ENCODE data around the gene RAMP3. TPM values are rescaled to one million over a fixed set of nuclear protein-coding genes. Genes with fewer than 3 reads are reported as not detected.
"Not testable (repeated sequence)": the region's sequence is repeated elsewhere in the genome, so short reads cannot be mapped to it uniquely, and the experiment has no call there.

The RAMP3 gene
- total RNA-seq, 1 donor from 2014 or later = 5.7 TPM

DNA sequence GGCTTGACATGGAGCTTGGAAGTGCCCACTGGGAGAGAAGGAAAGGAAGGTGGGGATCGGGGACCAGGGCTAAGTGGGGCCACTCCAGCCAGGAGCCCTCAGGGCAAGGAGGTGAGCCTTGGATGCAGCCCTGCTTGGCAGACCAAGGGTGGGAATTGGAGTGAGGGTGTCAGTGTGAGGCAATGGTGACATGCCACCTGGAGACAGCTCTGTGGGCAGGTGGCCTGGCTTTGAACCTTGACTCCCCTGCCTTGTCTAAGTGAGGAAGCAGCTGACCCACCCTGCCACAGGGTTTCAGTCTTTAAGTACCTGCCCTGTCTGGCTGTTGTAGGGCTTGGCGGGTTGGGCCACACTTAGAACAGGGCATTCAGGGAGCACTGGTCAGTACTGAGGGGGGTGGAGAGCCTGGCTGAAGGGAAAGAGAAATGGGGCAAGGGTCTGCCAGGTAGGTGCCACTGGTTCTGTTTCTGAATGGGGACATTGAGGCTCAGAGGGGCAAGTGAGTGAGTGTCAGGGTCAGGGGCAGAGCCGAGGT lies 4.8 kb downstream of the RAMP3 start:
- Histone ChIP-seq H3K9me3 (ENCODE audit: control insufficient read depth in 3 of 3, low read length in 3 of 3) (peaks cover 0 to 3% (median 0%) of the 10 kb centered on the region in 3 donors), H3K36me3 (ENCODE audit: control insufficient read depth in 3 of 3, insufficient read depth in 3 of 3, low read length in 3 of 3) (no peaks in the 10 kb centered on the region), H3K9ac (ENCODE audit: low read depth in 1 of 3, low read length in 3 of 3) (no peak overlapping the region), H3K27ac (ENCODE audit: low read depth, low read length) (no peak overlapping the region), H3K4me3 (ENCODE audit: low read length in 3 of 3) (no peak overlapping the region), H3K4me1 (ENCODE audit: control insufficient read depth in 3 of 3, insufficient read depth in 3 of 3, low read length in 3 of 3) (no peaks in the 10 kb centered on the region), H3K27me3 (ENCODE audit: control insufficient read depth in 3 of 3, insufficient read depth in 3 of 3, low read length in 3 of 3) (peaks cover 8 to 14% (median 14%) of the 10 kb centered on the region in 3 donors)

DNA sequence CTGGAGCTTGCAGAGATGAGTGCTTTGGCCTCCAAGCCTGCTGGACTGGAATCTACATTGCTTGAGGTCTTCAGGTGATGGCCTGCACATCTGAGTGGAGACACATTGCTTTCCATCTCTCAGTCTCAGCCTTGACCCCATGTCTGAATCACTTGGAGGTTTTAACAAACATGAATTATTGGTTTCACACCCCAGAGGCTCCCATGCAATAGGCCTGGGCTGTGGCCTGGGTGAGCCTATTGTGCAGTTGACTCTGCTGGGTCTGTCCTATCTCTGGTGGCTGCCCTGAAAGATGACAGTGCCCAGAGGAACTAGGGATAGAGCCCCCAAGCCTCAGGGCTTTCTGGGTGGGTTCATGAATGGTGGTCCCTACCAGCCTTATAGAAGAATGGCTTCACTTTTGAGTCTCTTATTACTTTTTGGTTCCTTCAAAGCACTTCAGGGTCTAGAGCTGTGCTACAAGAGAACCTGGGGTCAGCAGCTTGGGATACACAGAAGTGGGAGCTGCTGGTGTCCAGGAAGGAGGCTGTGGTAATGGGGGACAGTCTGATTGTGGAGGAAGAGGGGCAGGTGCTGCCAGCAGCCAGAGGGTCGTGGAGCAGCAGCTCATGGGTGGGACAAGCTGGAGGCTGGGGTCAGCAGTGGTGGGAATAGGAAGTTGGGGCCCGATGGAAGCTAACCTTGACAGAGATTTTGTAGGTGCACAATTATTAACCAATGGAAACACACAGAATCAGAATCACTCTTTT lies 5.5 kb downstream of the RAMP3 start:
- peaks cover 3 to 14% (median 10%) of the 10 kb centered on the region in 3 donors for H3K27me3 ChIP-seq (ENCODE audit: control insufficient read depth in 3 of 3, insufficient read depth in 3 of 3, low read length in 3 of 3)
- H3K4me1 ChIP-seq (ENCODE audit: control insufficient read depth in 3 of 3, insufficient read depth in 3 of 3, low read length in 3 of 3) = no peaks in the 10 kb centered on the region
- no peak overlapping the region for H3K9ac ChIP-seq (ENCODE audit: low read depth in 1 of 3, low read length in 3 of 3)
- H3K9me3 ChIP-seq (ENCODE audit: control insufficient read depth in 3 of 3, low read length in 3 of 3) = peaks cover 0 to 3% (median 0%) of the 10 kb centered on the region in 3 donors
- no peak overlapping the region for H3K4me3 ChIP-seq (ENCODE audit: low read length in 3 of 3)
- H3K36me3 ChIP-seq (ENCODE audit: control insufficient read depth in 3 of 3, insufficient read depth in 3 of 3, low read length in 3 of 3) = no peaks in the 10 kb centered on the region
- H3K27ac ChIP-seq (ENCODE audit: low read depth, low read length) = no peak overlapping the region

GRCh38 chr7:45163692-45164052 lies 6.1 kb downstream of the RAMP3 start:
- H3K9ac ChIP-seq (ENCODE audit: low read depth in 1 of 3, low read length in 3 of 3) = no peak overlapping the region
- peaks cover 0 to 3% (median 0%) of the 10 kb centered on the region in 3 donors for H3K9me3 ChIP-seq (ENCODE audit: control insufficient read depth in 3 of 3, low read length in 3 of 3)
- peaks cover 0 to 8% (median 5%) of the 10 kb centered on the region in 3 donors for H3K27me3 ChIP-seq (ENCODE audit: control insufficient read depth in 3 of 3, insufficient read depth in 3 of 3, low read length in 3 of 3)
- H3K27ac ChIP-seq (ENCODE audit: low read depth, low read length) = no peak overlapping the region
- H3K36me3 ChIP-seq (ENCODE audit: control insufficient read depth in 3 of 3, insufficient read depth in 3 of 3, low read length in 3 of 3) = no peaks in the 10 kb centered on the region
- no peaks in the 10 kb centered on the region for H3K4me1 ChIP-seq (ENCODE audit: control insufficient read depth in 3 of 3, insufficient read depth in 3 of 3, low read length in 3 of 3)
- no peak overlapping the region for H3K4me3 ChIP-seq (ENCODE audit: low read length in 3 of 3)

DNA sequence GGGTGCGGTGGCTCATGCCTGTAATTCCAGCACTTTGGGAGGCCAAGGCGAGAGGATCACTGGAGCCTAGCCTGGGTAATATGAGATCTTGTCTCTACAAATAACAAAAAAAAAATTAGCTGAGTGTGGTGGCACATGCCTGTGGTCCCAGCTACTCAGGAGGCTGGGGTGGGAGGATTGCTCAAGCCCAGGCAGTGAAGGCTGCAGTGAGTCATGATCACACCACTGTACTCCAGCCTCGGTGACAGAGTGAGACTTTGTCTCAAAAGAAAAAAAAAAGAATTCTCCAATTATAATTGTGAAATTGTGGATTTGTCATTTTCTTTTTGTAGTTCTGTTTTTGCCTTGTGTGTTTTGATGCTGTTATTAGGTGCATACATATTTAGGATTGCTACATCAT lies 6.7 kb downstream of the RAMP3 start:
- H3K36me3 ChIP-seq (ENCODE audit: control insufficient read depth in 3 of 3, insufficient read depth in 3 of 3, low read length in 3 of 3); H3K27ac ChIP-seq (ENCODE audit: low read depth, low read length); H3K9ac ChIP-seq (ENCODE audit: low read depth in 1 of 3, low read length in 3 of 3); H3K4me1 ChIP-seq (ENCODE audit: control insufficient read depth in 3 of 3, insufficient read depth in 3 of 3, low read length in 3 of 3); H3K9me3 ChIP-seq (ENCODE audit: control insufficient read depth in 3 of 3, low read length in 3 of 3); H3K4me3 ChIP-seq (ENCODE audit: low read length in 3 of 3); H3K27me3 ChIP-seq (ENCODE audit: control insufficient read depth in 3 of 3, insufficient read depth in 3 of 3, low read length in 3 of 3): not testable (repeated sequence)

DNA sequence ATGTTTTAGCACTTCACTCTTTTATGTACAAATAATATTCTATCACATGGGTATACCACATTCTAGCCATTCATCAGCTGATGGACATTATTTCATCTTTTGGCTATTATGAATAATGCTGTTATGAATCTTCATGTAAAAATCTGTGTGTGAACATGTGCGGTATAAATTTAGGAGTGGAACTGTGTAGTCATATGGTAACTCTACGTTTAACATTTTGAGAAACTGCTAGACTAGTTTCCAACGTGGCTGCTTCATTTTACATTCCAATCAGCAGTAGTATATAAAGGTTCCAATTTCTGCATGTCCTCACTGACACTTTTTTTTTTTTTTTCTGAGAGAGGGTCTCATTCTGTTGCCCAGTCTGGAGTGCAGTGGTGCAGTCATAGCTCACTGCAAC lies 8.3 kb downstream of the RAMP3 start:
- no peak overlapping the region for H3K27ac ChIP-seq (ENCODE audit: low read depth, low read length)
- H3K9ac ChIP-seq (ENCODE audit: low read depth in 1 of 3, low read length in 3 of 3) = no peak overlapping the region
- H3K9me3 ChIP-seq (ENCODE audit: control insufficient read depth in 3 of 3, low read length in 3 of 3) = peaks cover 0 to 3% (median 0%) of the 10 kb centered on the region in 3 donors
- H3K4me1 ChIP-seq (ENCODE audit: control insufficient read depth in 3 of 3, insufficient read depth in 3 of 3, low read length in 3 of 3) = no peaks in the 10 kb centered on the region
- no peaks in the 10 kb centered on the region for H3K36me3 ChIP-seq (ENCODE audit: control insufficient read depth in 3 of 3, insufficient read depth in 3 of 3, low read length in 3 of 3)
- no peaks in the 10 kb centered on the region for H3K27me3 ChIP-seq (ENCODE audit: control insufficient read depth in 3 of 3, insufficient read depth in 3 of 3, low read length in 3 of 3)
- no peak overlapping the region for H3K4me3 ChIP-seq (ENCODE audit: low read length in 3 of 3)

- no peaks in the 10 kb centered on the region for H3K4me1 ChIP-seq (ENCODE audit: control insufficient read depth in 3 of 3, insufficient read depth in 3 of 3, low read length in 3 of 3)
- H3K27ac ChIP-seq (ENCODE audit: low read depth, low read length) = no peak overlapping the region
- H3K36me3 ChIP-seq (ENCODE audit: control insufficient read depth in 3 of 3, insufficient read depth in 3 of 3, low read length in 3 of 3) = no peaks in the 10 kb centered on the region
- no peaks in the 10 kb centered on the region for H3K9me3 ChIP-seq (ENCODE audit: control insufficient read depth in 3 of 3, low read length in 3 of 3)
- H3K4me3 ChIP-seq (ENCODE audit: low read length in 3 of 3) = no peak overlapping the region
- H3K27me3 ChIP-seq (ENCODE audit: control insufficient read depth in 3 of 3, insufficient read depth in 3 of 3, low read length in 3 of 3) = no peaks in the 10 kb centered on the region
- no peak overlapping the region for H3K9ac ChIP-seq (ENCODE audit: low read depth in 1 of 3, low read length in 3 of 3)
Observed at GRCh38 chr7:45171946-45172345, 14.4 kb downstream of the RAMP3 start.

DNA sequence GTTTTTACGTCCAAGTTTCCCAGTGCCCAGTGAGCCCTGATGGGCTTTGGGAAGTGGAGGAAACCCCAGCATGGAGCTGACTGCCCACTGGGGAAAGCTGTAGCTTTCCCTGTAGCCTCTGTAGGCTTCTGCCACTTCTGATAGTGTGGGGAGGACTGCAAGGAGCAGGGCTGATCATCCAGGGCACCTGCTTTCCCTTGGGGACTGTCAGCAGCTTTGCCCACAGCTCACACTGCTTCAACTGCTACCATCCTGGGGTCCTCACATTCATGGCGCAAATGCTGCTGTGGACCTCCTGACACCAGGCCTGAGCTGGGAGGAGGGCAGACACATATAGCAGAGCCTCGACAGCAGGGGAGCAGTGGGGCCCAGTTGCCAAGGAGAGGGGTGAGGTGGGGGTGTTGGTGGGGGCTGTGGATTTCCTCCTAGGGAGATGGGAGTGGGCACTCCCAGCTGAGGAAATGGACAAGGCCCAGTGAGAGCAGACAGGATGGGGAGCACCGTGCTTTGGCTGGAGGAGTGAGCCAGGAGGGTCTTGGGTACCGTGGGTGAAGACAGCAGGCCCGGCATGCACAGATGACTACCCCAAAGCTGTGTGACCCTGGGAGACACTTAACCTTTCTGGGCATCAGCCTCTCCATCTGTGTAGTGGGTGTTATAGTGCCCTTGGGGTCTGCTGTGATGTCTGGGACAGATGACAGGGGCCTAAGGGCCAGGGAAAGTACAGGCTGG lies 16.2 kb downstream of the RAMP3 start:
- Histone ChIP-seq H3K4me3 (ENCODE audit: low read length in 3 of 3) (no peak overlapping the region), H3K27ac (ENCODE audit: low read depth, low read length) (no peak overlapping the region), H3K9me3 (ENCODE audit: control insufficient read depth in 3 of 3, low read length in 3 of 3) (no peaks in the 10 kb centered on the region), H3K27me3 (ENCODE audit: control insufficient read depth in 3 of 3, insufficient read depth in 3 of 3, low read length in 3 of 3) (no peaks in the 10 kb centered on the region), H3K4me1 (ENCODE audit: control insufficient read depth in 3 of 3, insufficient read depth in 3 of 3, low read length in 3 of 3) (no peaks in the 10 kb centered on the region), H3K36me3 (ENCODE audit: control insufficient read depth in 3 of 3, insufficient read depth in 3 of 3, low read length in 3 of 3) (no peaks in the 10 kb centered on the region), H3K9ac (ENCODE audit: low read depth in 1 of 3, low read length in 3 of 3) (no peak overlapping the region)

DNA sequence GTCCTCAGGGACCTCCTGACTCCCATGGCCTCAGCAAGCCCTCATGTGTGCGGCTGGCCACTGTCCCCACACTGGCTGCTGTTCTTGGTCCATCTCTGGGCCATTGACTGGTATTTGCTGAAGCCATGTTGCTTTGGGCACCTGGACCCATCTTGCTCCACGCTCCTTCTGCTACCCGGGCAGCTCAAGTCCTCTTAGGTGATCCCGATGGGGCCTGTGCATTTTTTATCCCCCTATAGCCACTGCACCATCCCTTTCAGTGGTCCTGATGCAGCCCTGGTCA lies 16.7 kb downstream of the RAMP3 start:
- no peak overlapping the region for H3K4me3 ChIP-seq (ENCODE audit: low read length in 3 of 3)
- H3K9ac ChIP-seq (ENCODE audit: low read depth in 1 of 3, low read length in 3 of 3) = no peak overlapping the region
- H3K27me3 ChIP-seq (ENCODE audit: control insufficient read depth in 3 of 3, insufficient read depth in 3 of 3, low read length in 3 of 3) = no peaks in the 10 kb centered on the region
- no peaks in the 10 kb centered on the region for H3K9me3 ChIP-seq (ENCODE audit: control insufficient read depth in 3 of 3, low read length in 3 of 3)
- H3K36me3 ChIP-seq (ENCODE audit: control insufficient read depth in 3 of 3, insufficient read depth in 3 of 3, low read length in 3 of 3) = no peaks in the 10 kb centered on the region
- H3K4me1 ChIP-seq (ENCODE audit: control insufficient read depth in 3 of 3, insufficient read depth in 3 of 3, low read length in 3 of 3) = no peaks in the 10 kb centered on the region
- H3K27ac ChIP-seq (ENCODE audit: low read depth, low read length) = no peak overlapping the region

GRCh38 chr7:45174966-45175765 lies 17.6 kb downstream of the RAMP3 start:
- no peak overlapping the region for H3K9ac ChIP-seq (ENCODE audit: low read depth in 1 of 3, low read length in 3 of 3)
- no peak overlapping the region for H3K27ac ChIP-seq (ENCODE audit: low read depth, low read length)

DNA sequence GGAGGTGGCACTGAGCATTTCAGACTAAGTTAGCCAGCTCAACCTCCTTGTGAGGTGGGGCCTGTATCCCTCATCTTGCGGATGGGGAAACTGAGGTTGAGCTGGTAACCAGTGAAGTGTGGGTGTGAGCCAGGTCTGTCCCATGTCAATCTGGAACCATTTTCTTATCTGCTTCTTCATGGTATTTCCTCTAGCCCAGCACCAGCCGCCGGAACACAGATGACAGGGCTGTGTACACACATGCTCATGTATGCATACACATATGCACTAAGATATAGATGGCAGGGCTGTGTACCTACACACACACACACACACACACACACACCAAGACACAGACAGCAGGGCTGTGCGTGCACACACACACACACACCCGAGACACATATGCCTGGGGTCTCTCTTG lies 18.5 kb downstream of the RAMP3 start:
- H3K4me1 ChIP-seq (ENCODE audit: control insufficient read depth in 3 of 3, insufficient read depth in 3 of 3, low read length in 3 of 3) = no peaks in the 10 kb centered on the region
- no peak overlapping the region for H3K9ac ChIP-seq (ENCODE audit: low read depth in 1 of 3, low read length in 3 of 3)
- H3K4me3 ChIP-seq (ENCODE audit: low read length in 3 of 3) = no peak overlapping the region
- H3K9me3 ChIP-seq (ENCODE audit: control insufficient read depth in 3 of 3, low read length in 3 of 3) = no peaks in the 10 kb centered on the region
- no peak overlapping the region for H3K27ac ChIP-seq (ENCODE audit: low read depth, low read length)
- peaks cover 2 to 3% (median 3%) of the 10 kb centered on the region in 3 donors for H3K27me3 ChIP-seq (ENCODE audit: control insufficient read depth in 3 of 3, insufficient read depth in 3 of 3, low read length in 3 of 3)
- no peaks in the 10 kb centered on the region for H3K36me3 ChIP-seq (ENCODE audit: control insufficient read depth in 3 of 3, insufficient read depth in 3 of 3, low read length in 3 of 3)

More at GRCh38 chr7:45174966-45175765, 17.6 kb downstream of the RAMP3 start:
- H3K36me3 ChIP-seq (ENCODE audit: control insufficient read depth in 3 of 3, insufficient read depth in 3 of 3, low read length in 3 of 3) = no peaks in the 10 kb centered on the region
- peaks cover 0 to 2% (median under 1%) of the 10 kb centered on the region in 3 donors for H3K27me3 ChIP-seq (ENCODE audit: control insufficient read depth in 3 of 3, insufficient read depth in 3 of 3, low read length in 3 of 3)
- H3K9me3 ChIP-seq (ENCODE audit: control insufficient read depth in 3 of 3, low read length in 3 of 3) = no peaks in the 10 kb centered on the region
- H3K4me3 ChIP-seq (ENCODE audit: low read length in 3 of 3) = no peak overlapping the region
- H3K4me1 ChIP-seq (ENCODE audit: control insufficient read depth in 3 of 3, insufficient read depth in 3 of 3, low read length in 3 of 3) = no peaks in the 10 kb centered on the region

Measured in skeletal muscle tissue (tissue), 4 donors.